Spleen (tissue), 11 donors: ENCODE measurements around the gene ITGB4. TPM values are rescaled to one million over a fixed set of nuclear protein-coding genes. Genes with fewer than 3 reads are reported as not detected.

Source experiments
- DNase-seq: peaks from one replicate; pipeline ENCODE4 v3.0.0-alpha.2; 2020
- H3K27ac ChIP-seq, 8 donors: fragments of 200-600 bp; sonication (generic) in 7 of 8; 1 replicate in 4 of 8; 2 replicates in 4 of 8; pipeline versions ENCODE4 v1.5.0 to v1.8.0; 2016 to 2021; ENCODE audit warnings: inconsistent platforms in 4 of 8, mild to moderate bottlenecking in 4 of 8, moderate library complexity in 1 of 8
- H3K27me3 ChIP-seq, 7 donors: fragments of 200-600 bp; sonication (generic) in 6 of 7; replicated peaks in 1 of 7; 1 replicate in 4 of 7; 2 replicates in 3 of 7; pipeline versions ENCODE4 v1.5.0 to v1.8.0; 2016 to 2021; ENCODE audit warnings: inconsistent platforms in 3 of 7, mild to moderate bottlenecking in 1 of 7
- H3K36me3 ChIP-seq, 6 donors: fragments of 200-600 bp; sonication (generic) in 5 of 6; 1 replicate in 4 of 6; 2 replicates in 2 of 6; pipeline versions ENCODE4 v1.5.0 to v1.8.0; 2016 to 2021; ENCODE audit warnings: inconsistent platforms in 2 of 6
- H3K4me1 ChIP-seq, 6 donors: fragments of 200-600 bp; sonication (generic) in 5 of 6; 1 replicate in 3 of 6; 2 replicates in 3 of 6; pipeline versions ENCODE4 v1.5.0 to v1.8.0; 2016 to 2021; ENCODE audit warnings: inconsistent platforms in 3 of 6
- H3K4me3 ChIP-seq, 8 donors: fragments of 200-600 bp; sonication (generic) in 7 of 8; 1 replicate in 4 of 8; 2 replicates in 4 of 8; pipeline versions ENCODE4 v1.5.0 to v1.8.0; 2016 to 2021; ENCODE audit warnings: inconsistent platforms in 4 of 8, mild to moderate bottlenecking in 4 of 8, moderate library complexity in 2 of 8
- H3K9me3 ChIP-seq, 8 donors: fragments of 200-600 bp; sonication (generic) in 7 of 8; 1 replicate in 4 of 8; 2 replicates in 4 of 8; pipeline versions ENCODE4 v1.5.0 to v1.8.0; 2016 to 2021; ENCODE audit warnings: inconsistent platforms in 4 of 8
- POLR2A ChIP-seq, 3 donors: fragments of 450-650 bp; IDR thresholded peaks; one replicate each; pipeline ENCODE4 v1.5.1; 2017; ENCODE audit warnings: antibody characterized with exemption in 3 of 3, mild to moderate bottlenecking in 1 of 3
- POLR2AphosphoS5 ChIP-seq, 3 donors: sonication (generic); formaldehyde crosslinking; IDR thresholded peaks; one replicate each; pipeline ENCODE4 v1.5.1; 2017; ENCODE audit warnings: antibody characterized with exemption in 3 of 3
- WGBS, 5 donors: extraction: QIAGEN DNeasy Blood & Tissue Kit in 3 of 5; methylation state at CpG; one replicate each; pipeline versions ENCODE4 v1.1.5 to v1.1.7; 2013 to 2018; 5-methylcytosine and 5-hydroxymethylcytosine counted together
- intact Hi-C: fragments of 100-400 bp; cut with DNase I; formaldehyde crosslinking; loops from one replicate; pipeline ENCODE4 v1.15.0; 2023; ENCODE audit warnings: low total_unique reads
- polyA plus RNA-seq, 3 donors: library from polyadenylated mRNA; stranded (reverse); fragments of 200-250 nt; gene quantifications; one replicate each; pipeline ENCODE4 v1.2.1, GENCODE V29; 2013
- total RNA-seq, 7 donors: library from RNA; depleted of rRNA in 3 of 7; stranded (reverse); fragments of >200 nt in 3 of 7; fragmentation: NEBNext Ultra II Directional in 4 of 7; extraction: Animal tissue kit (Norgen Biotek cat#: 25700) in 4 of 7; gene quantifications; one replicate each; pipeline versions ENCODE4 v1.1.0 to v1.2.1, GENCODE V29; 2016 to 2021
- TF ChIP-seq, protein P1 (sequence below), 11 experiments: fragments of 200-600 bp in 7 of 11; fragments of 450-650 bp in 4 of 11; sonication (generic) in 4 of 11; IDR thresholded peaks in 8 of 11; conservative IDR thresholded peaks in 3 of 11; 1 replicate in 7 of 11; 2 replicates in 4 of 11; pipeline versions ENCODE4 v1.4.0 to v1.8.0; 2016 to 2021; ENCODE audit warnings: antibody characterized with exemption in 11 of 11, inconsistent platforms in 4 of 11, mild to moderate bottlenecking in 1 of 11
- donor health status: healthy with polysubstance abuse.
- donor health status: DM: no; HTN: no; CAD: no; lungs with moderate emphysema.
- donor health status: DM: no; HTN: no; CAD: no.
- donor health status: Bipolar disorder and iron deficiency.
- donor health status: healthy.
- donor health status: DM: no; HTN: no; CAD: no.
- donor health status: DM: yes; HTN: yes; CAD: no.

ITGB4 gene
- total and polyA plus RNA-seq, 10 donors = 16.6 to 205 (median 82.6) TPM

DNA sequence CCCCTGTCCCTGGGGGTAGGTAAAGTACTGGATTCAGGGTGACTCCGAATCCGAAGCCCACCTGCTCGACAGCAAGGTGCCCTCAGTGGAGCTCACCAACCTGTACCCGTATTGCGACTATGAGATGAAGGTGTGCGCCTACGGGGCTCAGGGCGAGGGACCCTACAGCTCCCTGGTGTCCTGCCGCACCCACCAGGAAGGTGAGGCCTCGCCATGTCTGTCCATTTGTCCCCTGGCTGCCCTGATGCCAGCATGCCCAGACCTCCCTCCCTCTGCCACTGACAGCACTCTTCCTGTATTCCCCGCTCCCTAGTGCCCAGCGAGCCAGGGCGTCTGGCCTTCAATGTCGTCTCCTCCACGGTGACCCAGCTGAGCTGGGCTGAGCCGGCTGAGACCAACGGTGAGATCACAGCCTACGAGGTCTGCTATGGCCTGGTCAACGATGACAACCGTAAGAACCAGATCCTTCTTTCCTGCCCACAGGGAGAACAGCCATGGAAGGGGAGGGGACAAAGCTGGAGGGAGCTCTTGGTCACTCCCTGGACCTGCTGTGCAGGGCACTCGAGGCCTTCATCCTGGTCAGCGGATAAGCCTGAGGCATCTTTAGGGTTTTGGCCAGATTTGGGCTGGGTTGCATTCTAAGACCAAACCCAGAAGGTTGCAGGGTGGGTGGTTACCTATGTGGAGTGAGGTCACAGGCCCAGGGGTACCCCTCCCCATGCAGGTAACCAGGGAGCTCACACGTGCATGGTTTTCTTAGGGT, 29.6 kb downstream of the ITGB4 start:
- Histone ChIP-seq H3K4me3 (no peak overlapping the region), H3K9me3 (no peaks in the 10 kb centered on the region), H3K27ac (no peak overlapping the region), H3K4me1 (peaks cover 11 to 76% (median 55%) of the 10 kb centered on the region in 6 donors), H3K27me3 (no peaks in the 10 kb centered on the region), H3K36me3 (peaks cover 0 to 72% (median 10%) of the 10 kb centered on the region in 6 donors)
- intact Hi-C loops = no loop called here
- DNase-seq = peak; percentile 73
- WGBS, 5 donors = 84 to 87% (median 86%) methylated on average over 18 to 23 of the region's 23 CpGs
- TF ChIP-seq POLR2AphosphoS5 (IDR thresholded peaks at IDR 0.05) (no peak), POLR2A (IDR thresholded peaks at IDR 0.05) (no peak)
- TF ChIP-seq, protein P1, sequence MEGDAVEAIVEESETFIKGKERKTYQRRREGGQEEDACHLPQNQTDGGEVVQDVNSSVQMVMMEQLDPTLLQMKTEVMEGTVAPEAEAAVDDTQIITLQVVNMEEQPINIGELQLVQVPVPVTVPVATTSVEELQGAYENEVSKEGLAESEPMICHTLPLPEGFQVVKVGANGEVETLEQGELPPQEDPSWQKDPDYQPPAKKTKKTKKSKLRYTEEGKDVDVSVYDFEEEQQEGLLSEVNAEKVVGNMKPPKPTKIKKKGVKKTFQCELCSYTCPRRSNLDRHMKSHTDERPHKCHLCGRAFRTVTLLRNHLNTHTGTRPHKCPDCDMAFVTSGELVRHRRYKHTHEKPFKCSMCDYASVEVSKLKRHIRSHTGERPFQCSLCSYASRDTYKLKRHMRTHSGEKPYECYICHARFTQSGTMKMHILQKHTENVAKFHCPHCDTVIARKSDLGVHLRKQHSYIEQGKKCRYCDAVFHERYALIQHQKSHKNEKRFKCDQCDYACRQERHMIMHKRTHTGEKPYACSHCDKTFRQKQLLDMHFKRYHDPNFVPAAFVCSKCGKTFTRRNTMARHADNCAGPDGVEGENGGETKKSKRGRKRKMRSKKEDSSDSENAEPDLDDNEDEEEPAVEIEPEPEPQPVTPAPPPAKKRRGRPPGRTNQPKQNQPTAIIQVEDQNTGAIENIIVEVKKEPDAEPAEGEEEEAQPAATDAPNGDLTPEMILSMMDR (IDR thresholded peaks at IDR 0.05 in 8 of 11, conservative IDR thresholded peaks at IDR 0.05 in 3 of 11) = no peak

DNA sequence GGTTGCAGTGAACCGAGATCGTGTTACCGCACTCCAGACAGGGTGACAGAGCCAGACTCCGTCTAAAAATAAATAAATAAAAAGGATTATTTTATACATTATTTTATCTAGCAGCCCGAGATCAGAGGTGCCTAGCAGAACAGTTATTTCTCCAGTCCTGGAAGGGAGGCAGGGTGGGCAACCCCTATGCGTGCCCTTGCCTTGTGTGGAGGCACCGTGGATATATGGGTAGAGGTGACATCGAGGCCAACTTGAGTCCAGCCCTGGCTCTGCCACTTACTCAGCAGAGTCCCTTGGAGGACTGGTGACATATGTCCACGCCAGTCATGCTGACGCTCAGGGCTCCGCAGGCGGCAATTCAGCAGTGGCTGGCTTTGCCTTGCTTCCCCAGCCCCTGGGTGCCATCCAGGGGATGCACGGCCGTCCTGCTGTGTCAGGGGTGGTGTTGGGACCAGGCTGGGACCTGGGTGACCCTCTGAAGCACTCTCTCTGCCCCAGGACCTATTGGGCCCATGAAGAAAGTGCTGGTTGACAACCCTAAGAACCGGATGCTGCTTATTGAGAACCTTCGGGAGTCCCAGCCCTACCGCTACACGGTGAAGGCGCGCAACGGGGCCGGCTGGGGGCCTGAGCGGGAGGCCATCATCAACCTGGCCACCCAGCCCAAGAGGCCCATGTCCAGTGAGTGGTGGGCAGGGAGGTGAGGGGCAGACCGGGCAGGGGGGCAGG, 30.6 kb downstream of the ITGB4 start:
- no peak for TF ChIP-seq POLR2A (IDR thresholded peaks at IDR 0.05)
- TF ChIP-seq, protein P1 (IDR thresholded peaks at IDR 0.05 in 8 of 11, conservative IDR thresholded peaks at IDR 0.05 in 3 of 11) = no peak
- TF ChIP-seq POLR2AphosphoS5 (IDR thresholded peaks at IDR 0.05) = peak in 1 of 3 donors; percentile 13
- H3K27ac ChIP-seq = no peak overlapping the region
- DNase-seq = peak; percentile 72
- peaks cover 11 to 81% (median 58%) of the 10 kb centered on the region in 6 donors for H3K4me1 ChIP-seq
- no peaks in the 10 kb centered on the region for H3K9me3 ChIP-seq
- no peaks in the 10 kb centered on the region for H3K27me3 ChIP-seq
- intact Hi-C loops = no loop called here
- 78 to 92% (median 85%) methylated on average over 21 to 24 of the region's 24 CpGs for WGBS, 5 donors
- H3K36me3 ChIP-seq = peaks cover 0 to 82% (median 15%) of the 10 kb centered on the region in 6 donors
- no peak overlapping the region for H3K4me3 ChIP-seq

GRCh38 chr17:75752405-75752709, 31.1 kb downstream of the ITGB4 start:
- Histone ChIP-seq H3K27me3 (no peaks in the 10 kb centered on the region), H3K9me3 (no peaks in the 10 kb centered on the region), H3K27ac (no peak overlapping the region), H3K4me3 (no peak overlapping the region), H3K4me1 (peaks cover 11 to 80% (median 54%) of the 10 kb centered on the region in 6 donors), H3K36me3 (peaks cover 0 to 87% (median 17%) of the 10 kb centered on the region in 6 donors)
- intact Hi-C loops = no loop called here
- no peak for DNase-seq
- TF ChIP-seq, protein P1 (IDR thresholded peaks at IDR 0.05 in 8 of 11, conservative IDR thresholded peaks at IDR 0.05 in 3 of 11) = no peak
- TF ChIP-seq POLR2A (IDR thresholded peaks at IDR 0.05) = no peak
- no peak for TF ChIP-seq POLR2AphosphoS5 (IDR thresholded peaks at IDR 0.05)
- 89 to 94% (median 91%) methylated on average over 10 of the region's 10 CpGs for WGBS, 5 donors
